HepG2 (cell line): ENCODE data around the gene POLE4. TPM values are rescaled to one million over a fixed set of nuclear protein-coding genes. Genes with fewer than 3 reads are reported as not detected.

Source experiments
- ATAD3A ChIP-seq: sonication (generic); formaldehyde crosslinking; IDR thresholded peaks from 2 replicates; pipeline ENCODE4 v1.4.0; 2020; ENCODE audit warnings: missing genetic modification reagents
- ATRX ChIP-seq: sonication (generic); formaldehyde crosslinking; IDR thresholded peaks from 2 replicates; pipeline ENCODE4 v1.4.0; 2020; ENCODE audit warnings: missing genetic modification reagents, borderline replicate concordance
- CREB1 ChIP-seq, 2 experiments: fragments of 450-650 bp in 1 of 2; IDR thresholded peaks; 2 replicates each; pipeline ENCODE4 v1.6.1; 2016 to 2017; ENCODE audit warnings: control low read depth in 1 of 2, mild to moderate bottlenecking in 1 of 2, missing compliant biosample characterization in 1 of 2, missing genetic modification characterization in 1 of 2
- ISX ChIP-seq: sonication (generic); formaldehyde crosslinking; conservative IDR thresholded peaks from 2 replicates; pipeline ENCODE4 v1.5.0; 2020; ENCODE audit warnings: missing genetic modification reagents
- MTF1 ChIP-seq: sonication (generic); formaldehyde crosslinking; IDR thresholded peaks from 2 replicates; pipeline ENCODE4 v1.5.0; 2020; ENCODE audit warnings: missing genetic modification reagents
- NCOA5 ChIP-seq: sonication (generic); formaldehyde crosslinking; IDR thresholded peaks from 2 replicates; pipeline ENCODE4 v1.4.0; 2020; ENCODE audit warnings: missing genetic modification reagents
- NFYC ChIP-seq: IDR thresholded peaks from 2 replicates; pipeline ENCODE4 v1.6.1; 2016; ENCODE audit warnings: missing genetic modification reagents, missing compliant biosample characterization
- RARA ChIP-seq: IDR thresholded peaks from 2 replicates; pipeline ENCODE4 v1.6.1; 2016; ENCODE audit warnings: missing genetic modification reagents, missing compliant biosample characterization
- SAFB2 ChIP-seq: sonication (generic); formaldehyde crosslinking; IDR thresholded peaks from 2 replicates; pipeline ENCODE4 v1.5.1; 2020; ENCODE audit warnings: missing genetic modification reagents, low read depth, mild to moderate bottlenecking, borderline replicate concordance
- SPEN ChIP-seq: sonication (generic); formaldehyde crosslinking; IDR thresholded peaks from 2 replicates; pipeline ENCODE4 v1.5.1; 2020; ENCODE audit warnings: low read depth, mild to moderate bottlenecking, missing genetic modification reagents
- ZNF232 ChIP-seq: sonication (generic); formaldehyde crosslinking; IDR thresholded peaks from 2 replicates; pipeline ENCODE4 v1.4.0; 2020; ENCODE audit warnings: missing genetic modification reagents, borderline replicate concordance
- ZNF337 ChIP-seq: sonication (generic); formaldehyde crosslinking; IDR thresholded peaks from 2 replicates; pipeline ENCODE4 v1.5.1; 2020; ENCODE audit warnings: missing genetic modification reagents, low read depth, mild to moderate bottlenecking, borderline replicate concordance
- ZNF451 ChIP-seq: sonication (generic); formaldehyde crosslinking; IDR thresholded peaks from 2 replicates; pipeline ENCODE4 v1.5.0; 2020; ENCODE audit warnings: mild to moderate bottlenecking, missing genetic modification reagents
- ZNF546 ChIP-seq: sonication (generic); formaldehyde crosslinking; conservative IDR thresholded peaks from 2 replicates; pipeline ENCODE4 v1.8.1; 2023; ENCODE audit warnings: mild to moderate bottlenecking, missing genetic modification reagents
- ZNF674 ChIP-seq: sonication (generic); formaldehyde crosslinking; IDR thresholded peaks from 2 replicates; pipeline ENCODE4 v1.5.0; 2020; ENCODE audit warnings: low read depth, mild to moderate bottlenecking, missing genetic modification reagents
- ZNF746 ChIP-seq: sonication (generic); formaldehyde crosslinking; IDR thresholded peaks from 2 replicates; pipeline ENCODE4 v1.8.0; 2022; ENCODE audit warnings: mild to moderate bottlenecking, missing genetic modification reagents
- ZNF777 ChIP-seq: sonication (generic); formaldehyde crosslinking; IDR thresholded peaks from 2 replicates; pipeline ENCODE4 v1.4.0; 2020; ENCODE audit warnings: missing genetic modification reagents
- polyA plus RNA-seq, 8 experiments: library from polyadenylated mRNA; depleted of rRNA in 3 of 8; stranded (reverse) in 7 of 8; unstranded in 1 of 8; fragments of >200 nt; fragmentation: Illumina TruSeq in 4 of 8; extraction: Trizol in 4 of 8; gene quantifications; 2 replicates each; pipeline versions ENCODE4 v1.2.1 to v1.2.3, GENCODE V29; 2011 to 2016; ENCODE audit warnings: low read depth in 4 of 8, missing spikeins in 1 of 8, mixed read lengths in 1 of 8; ENCODE audit not compliant: insufficient read depth in 1 of 8
- total RNA-seq, 5 experiments: library from RNA; depleted of rRNA; stranded (reverse); fragments of >200 nt; fragmentation: Illumina TruSeq; extraction: Trizol; gene quantifications; 2 replicates each; pipeline ENCODE4 v1.2.3, GENCODE V29; 2016; ENCODE audit warnings: low read depth in 1 of 5
- TF ChIP-seq, protein P1 (sequence below): sonication (generic); formaldehyde crosslinking; IDR thresholded peaks from 2 replicates; pipeline ENCODE4 v1.4.0; 2020; ENCODE audit warnings: missing genetic modification reagents
- TF ChIP-seq, protein P2 (sequence below): sonication (generic); formaldehyde crosslinking; IDR thresholded peaks from 2 replicates; pipeline ENCODE4 v1.4.0; 2020; ENCODE audit warnings: missing genetic modification reagents
- TF ChIP-seq, protein P3 (sequence below): sonication (generic); formaldehyde crosslinking; IDR thresholded peaks from 2 replicates; pipeline ENCODE4 v1.9.0; 2021; ENCODE audit warnings: missing genetic modification reagents, borderline replicate concordance
- TF ChIP-seq, protein P4 (sequence below): sonication (generic); formaldehyde crosslinking; IDR thresholded peaks from 2 replicates; pipeline ENCODE4 v1.8.1; 2023; ENCODE audit warnings: mild to moderate bottlenecking, inconsistent platforms, moderate library complexity, missing genetic modification reagents, borderline replicate concordance

The POLE4 gene
- total and polyA plus RNA-seq, 2 of the 13 experiments (the other 11 are each of a cell fraction or from before 2014, with no cell fraction given) = 106 to 116 TPM

DNA sequence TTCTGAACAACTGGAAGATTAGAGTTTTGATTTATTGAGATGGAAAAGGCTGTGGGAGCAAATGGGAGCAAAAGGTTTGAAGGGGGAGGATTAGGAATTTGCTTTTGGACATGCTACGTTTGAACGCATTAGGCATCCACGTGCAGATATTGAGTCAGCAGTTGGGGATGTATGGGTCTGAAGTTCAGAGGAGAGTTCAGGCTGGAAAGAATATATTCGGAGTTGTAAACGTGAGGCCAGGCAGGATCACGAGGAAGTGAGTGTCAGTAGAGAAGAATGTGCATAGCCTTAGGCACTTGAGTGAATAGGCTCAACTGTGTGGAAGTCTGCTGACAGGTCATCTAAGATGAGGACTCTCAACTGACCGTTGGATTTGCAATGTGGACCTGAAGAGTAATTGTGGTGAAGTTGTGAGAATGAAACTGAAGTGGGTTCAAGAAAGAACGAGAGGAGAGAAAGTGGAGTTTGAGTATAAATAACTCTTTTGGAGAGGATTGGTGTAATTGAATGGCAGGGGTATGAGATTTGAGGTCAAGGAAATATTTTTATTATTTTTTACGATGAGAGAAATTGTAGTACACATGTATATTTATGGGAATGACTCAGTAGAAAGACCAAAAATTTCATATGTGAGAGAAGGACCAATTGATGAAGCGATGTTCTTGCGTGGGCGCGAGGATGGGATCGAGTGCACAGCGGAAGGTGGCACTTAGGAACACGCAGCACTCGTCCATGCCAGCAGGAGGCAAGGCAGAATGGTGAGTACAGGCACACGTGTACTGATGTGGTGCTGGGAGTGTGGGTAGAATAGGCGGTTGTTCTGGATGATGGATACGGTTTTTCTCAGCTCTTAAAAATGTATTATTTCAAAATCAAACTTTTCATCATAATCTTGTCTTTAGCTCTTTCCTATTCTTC is 40.5 kb upstream of the POLE4 start (continued):
- TF ChIP-seq ATAD3A (CRISPR knock-in tag) = no peak
- no peak for TF ChIP-seq ZNF451 (CRISPR knock-in tag)
- no peak for TF ChIP-seq NFYC (CRISPR knock-in tag)
- TF ChIP-seq ZNF777 = no peak
- TF ChIP-seq, protein P1, sequence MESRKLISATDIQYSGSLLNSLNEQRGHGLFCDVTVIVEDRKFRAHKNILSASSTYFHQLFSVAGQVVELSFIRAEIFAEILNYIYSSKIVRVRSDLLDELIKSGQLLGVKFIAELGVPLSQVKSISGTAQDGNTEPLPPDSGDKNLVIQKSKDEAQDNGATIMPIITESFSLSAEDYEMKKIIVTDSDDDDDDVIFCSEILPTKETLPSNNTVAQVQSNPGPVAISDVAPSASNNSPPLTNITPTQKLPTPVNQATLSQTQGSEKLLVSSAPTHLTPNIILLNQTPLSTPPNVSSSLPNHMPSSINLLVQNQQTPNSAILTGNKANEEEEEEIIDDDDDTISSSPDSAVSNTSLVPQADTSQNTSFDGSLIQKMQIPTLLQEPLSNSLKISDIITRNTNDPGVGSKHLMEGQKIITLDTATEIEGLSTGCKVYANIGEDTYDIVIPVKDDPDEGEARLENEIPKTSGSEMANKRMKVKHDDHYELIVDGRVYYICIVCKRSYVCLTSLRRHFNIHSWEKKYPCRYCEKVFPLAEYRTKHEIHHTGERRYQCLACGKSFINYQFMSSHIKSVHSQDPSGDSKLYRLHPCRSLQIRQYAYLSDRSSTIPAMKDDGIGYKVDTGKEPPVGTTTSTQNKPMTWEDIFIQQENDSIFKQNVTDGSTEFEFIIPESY = peak; percentile 93
- TF ChIP-seq SAFB2 (CRISPR knock-in tag) = peak; percentile 8; the same call in 1 of the 2 replicates
- TF ChIP-seq SPEN (CRISPR knock-in tag) = peak; percentile 46; the same call in 1 of the 2 replicates
- TF ChIP-seq RARA (CRISPR knock-in tag) = peak; percentile 82
- TF ChIP-seq ZNF674 (CRISPR knock-in tag) = no peak
- TF ChIP-seq, protein P2, sequence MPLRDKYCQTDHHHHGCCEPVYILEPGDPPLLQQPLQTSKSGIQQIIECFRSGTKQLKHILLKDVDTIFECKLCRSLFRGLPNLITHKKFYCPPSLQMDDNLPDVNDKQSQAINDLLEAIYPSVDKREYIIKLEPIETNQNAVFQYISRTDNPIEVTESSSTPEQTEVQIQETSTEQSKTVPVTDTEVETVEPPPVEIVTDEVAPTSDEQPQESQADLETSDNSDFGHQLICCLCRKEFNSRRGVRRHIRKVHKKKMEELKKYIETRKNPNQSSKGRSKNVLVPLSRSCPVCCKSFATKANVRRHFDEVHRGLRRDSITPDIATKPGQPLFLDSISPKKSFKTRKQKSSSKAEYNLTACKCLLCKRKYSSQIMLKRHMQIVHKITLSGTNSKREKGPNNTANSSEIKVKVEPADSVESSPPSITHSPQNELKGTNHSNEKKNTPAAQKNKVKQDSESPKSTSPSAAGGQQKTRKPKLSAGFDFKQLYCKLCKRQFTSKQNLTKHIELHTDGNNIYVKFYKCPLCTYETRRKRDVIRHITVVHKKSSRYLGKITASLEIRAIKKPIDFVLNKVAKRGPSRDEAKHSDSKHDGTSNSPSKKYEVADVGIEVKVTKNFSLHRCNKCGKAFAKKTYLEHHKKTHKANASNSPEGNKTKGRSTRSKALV (CRISPR knock-in tag) = peak; percentile 64; the same call in 1 of the 2 replicates
- TF ChIP-seq, protein P3, sequence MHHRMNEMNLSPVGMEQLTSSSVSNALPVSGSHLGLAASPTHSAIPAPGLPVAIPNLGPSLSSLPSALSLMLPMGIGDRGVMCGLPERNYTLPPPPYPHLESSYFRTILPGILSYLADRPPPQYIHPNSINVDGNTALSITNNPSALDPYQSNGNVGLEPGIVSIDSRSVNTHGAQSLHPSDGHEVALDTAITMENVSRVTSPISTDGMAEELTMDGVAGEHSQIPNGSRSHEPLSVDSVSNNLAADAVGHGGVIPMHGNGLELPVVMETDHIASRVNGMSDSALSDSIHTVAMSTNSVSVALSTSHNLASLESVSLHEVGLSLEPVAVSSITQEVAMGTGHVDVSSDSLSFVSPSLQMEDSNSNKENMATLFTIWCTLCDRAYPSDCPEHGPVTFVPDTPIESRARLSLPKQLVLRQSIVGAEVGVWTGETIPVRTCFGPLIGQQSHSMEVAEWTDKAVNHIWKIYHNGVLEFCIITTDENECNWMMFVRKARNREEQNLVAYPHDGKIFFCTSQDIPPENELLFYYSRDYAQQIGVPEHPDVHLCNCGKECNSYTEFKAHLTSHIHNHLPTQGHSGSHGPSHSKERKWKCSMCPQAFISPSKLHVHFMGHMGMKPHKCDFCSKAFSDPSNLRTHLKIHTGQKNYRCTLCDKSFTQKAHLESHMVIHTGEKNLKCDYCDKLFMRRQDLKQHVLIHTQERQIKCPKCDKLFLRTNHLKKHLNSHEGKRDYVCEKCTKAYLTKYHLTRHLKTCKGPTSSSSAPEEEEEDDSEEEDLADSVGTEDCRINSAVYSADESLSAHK (CRISPR knock-in tag) = no peak
- TF ChIP-seq MTF1 = no peak
- no peak for TF ChIP-seq ZNF746
- TF ChIP-seq ZNF337 (CRISPR knock-in tag) = peak; percentile 67; the same call in 1 of the 2 replicates
- no peak; the same call in 1 of the 2 replicates for TF ChIP-seq CREB1 (IDR thresholded peaks at IDR 0.05)
- TF ChIP-seq CREB1 (CRISPR knock-in tag; IDR thresholded peaks at IDR 0.05) = no peak; the same call in none of the 2 replicates
- peak; percentile 53; the same call in 1 of the 2 replicates for TF ChIP-seq ZNF232
- TF ChIP-seq, protein P4, sequence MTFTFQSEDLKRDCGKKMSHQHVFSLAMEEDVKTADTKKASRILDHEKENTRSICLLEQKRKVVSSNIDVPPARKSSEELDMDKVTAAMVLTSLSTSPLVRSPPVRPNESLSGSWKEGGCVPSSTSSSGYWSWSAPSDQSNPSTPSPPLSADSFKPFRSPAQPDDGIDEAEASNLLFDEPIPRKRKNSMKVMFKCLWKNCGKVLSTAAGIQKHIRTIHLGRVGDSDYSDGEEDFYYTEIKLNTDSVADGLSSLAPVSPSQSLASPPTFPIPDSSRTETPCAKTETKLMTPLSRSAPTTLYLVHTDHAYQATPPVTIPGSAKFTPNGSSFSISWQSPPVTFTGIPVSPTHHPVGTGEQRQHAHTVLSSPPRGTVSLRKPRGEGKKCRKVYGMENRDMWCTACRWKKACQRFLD (CRISPR knock-in tag) = no peak
- TF ChIP-seq NCOA5 = no peak
- TF ChIP-seq ATRX (CRISPR knock-in tag) = no peak
- no peak for TF ChIP-seq ISX (CRISPR knock-in tag)
- no peak for TF ChIP-seq ZNF546 (CRISPR knock-in tag)
